KMS-11 (cell line): ENCODE data around the gene GSX1.

Experiments used
- H2AFZ ChIP-seq: fragments of 200-600 bp; sonication (generic); 2 replicates; pipeline ENCODE4 v1.6.1; 2016; ENCODE audit warnings: antibody characterized with exemption, mixed run types, low read depth
- H3K27ac ChIP-seq: fragments of 200-600 bp; sonication (generic); 2 replicates; pipeline ENCODE4 v1.6.1; 2016; ENCODE audit warnings: mild to moderate bottlenecking, mixed run types
- H3K27me3 ChIP-seq: fragments of 200-600 bp; sonication (generic); 2 replicates; pipeline ENCODE4 v1.6.1; 2017; ENCODE audit warnings: mild to moderate bottlenecking, low read depth, mixed run types, moderate library complexity; ENCODE audit not compliant: insufficient read depth
- H3K36me3 ChIP-seq: fragments of 200-600 bp; sonication (generic); 2 replicates; pipeline ENCODE4 v1.6.1; 2017; ENCODE audit warnings: mild to moderate bottlenecking, mixed run types; ENCODE audit not compliant: insufficient read depth
- H3K4me1 ChIP-seq: fragments of 200-600 bp; sonication (generic); 2 replicates; pipeline ENCODE4 v1.6.1; 2016; ENCODE audit warnings: mild to moderate bottlenecking, low read depth, mixed run types; ENCODE audit not compliant: poor library complexity, severe bottlenecking
- H3K4me2 ChIP-seq: fragments of 200-600 bp; sonication (generic); 2 replicates; pipeline ENCODE4 v1.7.0; 2016; ENCODE audit warnings: mild to moderate bottlenecking, mixed run types
- H3K4me3 ChIP-seq: fragments of 200-600 bp; sonication (generic); IDR thresholded peaks from 2 replicates; pipeline ENCODE4 v1.6.1; 2017; ENCODE audit warnings: low read depth, low read length, mixed read lengths; ENCODE audit not compliant: insufficient read depth
- H3K79me2 ChIP-seq: fragments of 200-600 bp; sonication (generic); 2 replicates; pipeline ENCODE4 v1.6.1; 2016; ENCODE audit warnings: low read depth, mixed run types; ENCODE audit not compliant: insufficient read depth
- H3K9ac ChIP-seq: fragments of 200-600 bp; sonication (generic); 2 replicates; pipeline ENCODE4 v1.6.1; 2016; ENCODE audit warnings: mild to moderate bottlenecking, mixed run types
- H4K20me1 ChIP-seq: fragments of 200-600 bp; sonication (generic); 2 replicates; pipeline ENCODE4 v1.6.1; 2016; ENCODE audit warnings: mild to moderate bottlenecking, mixed run types; ENCODE audit not compliant: insufficient read depth
- CTCF ChIP-seq: fragments of 200-600 bp; sonication (generic); conservative IDR thresholded peaks from 2 replicates; pipeline ENCODE4 v1.6.1; 2017; ENCODE audit warnings: low read depth, mild to moderate bottlenecking, antibody characterized with exemption, low read length, moderate library complexity, mixed read lengths

Gene GSX1

DNA sequence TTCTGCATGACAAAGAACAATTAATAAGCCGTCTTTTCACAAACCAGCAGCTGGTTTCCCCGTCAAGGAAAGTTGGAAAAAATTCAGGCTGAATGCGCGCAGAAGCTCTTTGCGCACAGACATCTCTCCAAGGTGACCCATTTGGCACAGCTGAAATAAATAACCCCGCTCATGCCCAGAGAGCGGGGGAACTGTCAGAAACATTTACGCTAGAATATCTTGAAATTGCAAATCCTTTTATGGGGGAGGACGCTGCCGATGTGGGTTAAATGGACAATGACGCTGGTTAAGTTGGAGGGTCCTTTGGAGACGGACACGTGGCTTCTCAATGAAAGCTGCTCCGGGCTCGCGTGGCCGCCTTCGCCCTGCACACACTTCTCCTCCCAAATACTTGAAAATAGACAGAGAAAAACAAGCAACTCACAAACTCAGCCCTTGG is 30.6 kb downstream of the GSX1 start:
- Histone ChIP-seq H4K20me1 (no peaks in the 10 kb centered on the region), H3K4me3 (no peak overlapping the region), H3K4me1 (peaks cover 3% of the 10 kb centered on the region), H2AFZ (no peak overlapping the region), H3K27ac (no peak overlapping the region), H3K36me3 (no peaks in the 10 kb centered on the region), H3K27me3 (no peaks in the 10 kb centered on the region), H3K9ac (no peak overlapping the region), H3K4me2 (no peak overlapping the region), H3K79me2 (no peaks in the 10 kb centered on the region)
- no peak for TF ChIP-seq CTCF

DNA sequence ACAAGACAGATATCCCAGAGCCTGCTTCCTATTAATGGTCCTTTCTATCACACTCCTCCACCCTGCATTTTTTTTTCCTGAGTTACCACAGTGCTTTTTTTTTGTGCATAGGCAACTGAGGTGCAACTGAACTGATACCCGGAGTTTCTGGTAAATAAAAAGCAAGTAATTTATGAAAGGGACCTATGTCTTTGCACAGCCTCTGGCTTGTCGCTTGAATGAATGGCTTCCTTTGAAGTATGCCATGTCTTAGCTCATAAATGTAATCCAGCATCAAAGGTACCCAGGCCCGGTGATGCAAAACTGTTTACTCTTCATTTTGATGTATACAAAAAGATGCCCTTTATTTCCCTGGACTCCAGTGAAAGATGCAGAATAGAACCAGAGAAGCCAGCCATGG is 31.8 kb downstream of the GSX1 start:
- Histone ChIP-seq H3K4me1 (peaks cover 6% of the 10 kb centered on the region), H3K9ac (no peak overlapping the region), H3K4me3 (no peak overlapping the region), H3K27me3 (no peaks in the 10 kb centered on the region), H3K36me3 (no peaks in the 10 kb centered on the region), H3K27ac (no peak overlapping the region), H3K4me2 (no peak overlapping the region), H3K79me2 (no peaks in the 10 kb centered on the region), H2AFZ (no peak overlapping the region), H4K20me1 (no peaks in the 10 kb centered on the region)
- no peak for TF ChIP-seq CTCF

GRCh38 chr13:27825072-27825471 is 32.8 kb downstream of the GSX1 start:
- no peak overlapping the region for H3K9ac ChIP-seq
- no peaks in the 10 kb centered on the region for H3K79me2 ChIP-seq
- no peak overlapping the region for H3K4me2 ChIP-seq
- no peaks in the 10 kb centered on the region for H3K36me3 ChIP-seq
- no peak overlapping the region for H3K4me3 ChIP-seq
- H2AFZ ChIP-seq, result no peak overlapping the region
- no peaks in the 10 kb centered on the region for H4K20me1 ChIP-seq
- H3K27me3 ChIP-seq, result no peaks in the 10 kb centered on the region
- no peak overlapping the region for H3K27ac ChIP-seq
- peaks cover 10% of the 10 kb centered on the region for H3K4me1 ChIP-seq
- no peak for TF ChIP-seq CTCF

- no peak overlapping the region for H3K9ac ChIP-seq
- peak; percentile 85 for TF ChIP-seq CTCF
- no peaks in the 10 kb centered on the region for H3K27me3 ChIP-seq
- H4K20me1 ChIP-seq, result no peaks in the 10 kb centered on the region
- no peaks in the 10 kb centered on the region for H3K79me2 ChIP-seq
- no peaks in the 10 kb centered on the region for H3K36me3 ChIP-seq
- peak overlapping the region; percentile 67; the same call in 1 of the 2 replicates for H2AFZ ChIP-seq
- peak overlapping the region; percentile 21; the same call in 1 of the 2 replicates for H3K4me2 ChIP-seq
- no peak overlapping the region for H3K4me3 ChIP-seq
- H3K27ac ChIP-seq, result no peak overlapping the region
- H3K4me1 ChIP-seq, result peaks cover 10% of the 10 kb centered on the region
These were observed 34.4 kb downstream of the GSX1 start for GRCh38 chr13:27826379-27827353.
